KMS-11 (cell line): ENCODE measurements around the gene ANXA2R.
"Not testable (repeated sequence)": the region's sequence is repeated elsewhere in the genome, so short reads cannot be mapped to it uniquely, and the experiment has no call there.

Experiments used
- H2AFZ ChIP-seq: fragments of 200-600 bp; sonication (generic); 2 replicates; pipeline ENCODE4 v1.6.1; 2016; ENCODE audit warnings: antibody characterized with exemption, mixed run types, low read depth
- H3K27ac ChIP-seq: fragments of 200-600 bp; sonication (generic); 2 replicates; pipeline ENCODE4 v1.6.1; 2016; ENCODE audit warnings: mild to moderate bottlenecking, mixed run types
- H3K27me3 ChIP-seq: fragments of 200-600 bp; sonication (generic); 2 replicates; pipeline ENCODE4 v1.6.1; 2017; ENCODE audit warnings: mild to moderate bottlenecking, low read depth, mixed run types, moderate library complexity; ENCODE audit not compliant: insufficient read depth
- H3K36me3 ChIP-seq: fragments of 200-600 bp; sonication (generic); 2 replicates; pipeline ENCODE4 v1.6.1; 2017; ENCODE audit warnings: mild to moderate bottlenecking, mixed run types; ENCODE audit not compliant: insufficient read depth
- H3K4me1 ChIP-seq: fragments of 200-600 bp; sonication (generic); 2 replicates; pipeline ENCODE4 v1.6.1; 2016; ENCODE audit warnings: mild to moderate bottlenecking, low read depth, mixed run types; ENCODE audit not compliant: poor library complexity, severe bottlenecking
- H3K4me2 ChIP-seq: fragments of 200-600 bp; sonication (generic); 2 replicates; pipeline ENCODE4 v1.7.0; 2016; ENCODE audit warnings: mild to moderate bottlenecking, mixed run types
- H3K4me3 ChIP-seq: fragments of 200-600 bp; sonication (generic); IDR thresholded peaks from 2 replicates; pipeline ENCODE4 v1.6.1; 2017; ENCODE audit warnings: low read depth, low read length, mixed read lengths; ENCODE audit not compliant: insufficient read depth
- H3K79me2 ChIP-seq: fragments of 200-600 bp; sonication (generic); 2 replicates; pipeline ENCODE4 v1.6.1; 2016; ENCODE audit warnings: low read depth, mixed run types; ENCODE audit not compliant: insufficient read depth
- H3K9ac ChIP-seq: fragments of 200-600 bp; sonication (generic); 2 replicates; pipeline ENCODE4 v1.6.1; 2016; ENCODE audit warnings: mild to moderate bottlenecking, mixed run types
- H4K20me1 ChIP-seq: fragments of 200-600 bp; sonication (generic); 2 replicates; pipeline ENCODE4 v1.6.1; 2016; ENCODE audit warnings: mild to moderate bottlenecking, mixed run types; ENCODE audit not compliant: insufficient read depth
- TF ChIP-seq, protein P1 (sequence below): fragments of 200-600 bp; sonication (generic); conservative IDR thresholded peaks from 2 replicates; pipeline ENCODE4 v1.6.1; 2017; ENCODE audit warnings: low read depth, mild to moderate bottlenecking, antibody characterized with exemption, low read length, moderate library complexity, mixed read lengths

ANXA2R gene

GRCh38 chr5:43073597-43074546 lies 33.8 kb upstream of the ANXA2R start:
- TF ChIP-seq, protein P1, sequence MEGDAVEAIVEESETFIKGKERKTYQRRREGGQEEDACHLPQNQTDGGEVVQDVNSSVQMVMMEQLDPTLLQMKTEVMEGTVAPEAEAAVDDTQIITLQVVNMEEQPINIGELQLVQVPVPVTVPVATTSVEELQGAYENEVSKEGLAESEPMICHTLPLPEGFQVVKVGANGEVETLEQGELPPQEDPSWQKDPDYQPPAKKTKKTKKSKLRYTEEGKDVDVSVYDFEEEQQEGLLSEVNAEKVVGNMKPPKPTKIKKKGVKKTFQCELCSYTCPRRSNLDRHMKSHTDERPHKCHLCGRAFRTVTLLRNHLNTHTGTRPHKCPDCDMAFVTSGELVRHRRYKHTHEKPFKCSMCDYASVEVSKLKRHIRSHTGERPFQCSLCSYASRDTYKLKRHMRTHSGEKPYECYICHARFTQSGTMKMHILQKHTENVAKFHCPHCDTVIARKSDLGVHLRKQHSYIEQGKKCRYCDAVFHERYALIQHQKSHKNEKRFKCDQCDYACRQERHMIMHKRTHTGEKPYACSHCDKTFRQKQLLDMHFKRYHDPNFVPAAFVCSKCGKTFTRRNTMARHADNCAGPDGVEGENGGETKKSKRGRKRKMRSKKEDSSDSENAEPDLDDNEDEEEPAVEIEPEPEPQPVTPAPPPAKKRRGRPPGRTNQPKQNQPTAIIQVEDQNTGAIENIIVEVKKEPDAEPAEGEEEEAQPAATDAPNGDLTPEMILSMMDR, result peak; percentile 82
- Histone ChIP-seq H3K9ac (no peak overlapping the region), H3K4me2 (no peak overlapping the region), H3K4me3 (no peak overlapping the region), H3K27me3 (no peaks in the 10 kb centered on the region), H3K27ac (no peak overlapping the region), H3K36me3 (no peaks in the 10 kb centered on the region), H4K20me1 (no peaks in the 10 kb centered on the region), H3K4me1 (peaks cover 8% of the 10 kb centered on the region), H2AFZ (peak overlapping the region; percentile 43; the same call in 1 of the 2 replicates), H3K79me2 (no peaks in the 10 kb centered on the region)

GRCh38 chr5:43069401-43069720 lies 29.2 kb upstream of the ANXA2R start:
- H3K4me2 ChIP-seq, H2AFZ ChIP-seq, H3K4me3 ChIP-seq, H3K27me3 ChIP-seq, H4K20me1 ChIP-seq, H3K79me2 ChIP-seq, H3K27ac ChIP-seq, H3K9ac ChIP-seq, H3K36me3 ChIP-seq: not testable (repeated sequence)
- H3K4me1 ChIP-seq, result peaks cover 23% of the 10 kb centered on the region

- no peak overlapping the region for H3K4me3 ChIP-seq
These were observed 27.9 kb upstream of the ANXA2R start for GRCh38 chr5:43068037-43068436.

GRCh38 chr5:43066799-43067741 lies 27.0 kb upstream of the ANXA2R start:
- no peaks in the 10 kb centered on the region for H3K79me2 ChIP-seq

More at GRCh38 chr5:43068037-43068436, 27.9 kb upstream of the ANXA2R start:
- TF ChIP-seq, protein P1, result no peak
- H4K20me1 ChIP-seq, result no peaks in the 10 kb centered on the region
- no peaks in the 10 kb centered on the region for H3K36me3 ChIP-seq
- no peaks in the 10 kb centered on the region for H3K79me2 ChIP-seq
- no peak overlapping the region for H2AFZ ChIP-seq
- no peaks in the 10 kb centered on the region for H3K27me3 ChIP-seq
- H3K4me1 ChIP-seq, result peaks cover 26% of the 10 kb centered on the region
- no peak overlapping the region for H3K9ac ChIP-seq
- peak overlapping the region; percentile 40 for H3K4me2 ChIP-seq
- no peak overlapping the region for H3K27ac ChIP-seq

More at GRCh38 chr5:43066799-43067741, 27.0 kb upstream of the ANXA2R start:
- TF ChIP-seq, protein P1, result no peak
- H4K20me1 ChIP-seq, result no peaks in the 10 kb centered on the region
- H3K4me2 ChIP-seq, result peak overlapping the region; percentile 40
- H3K9ac ChIP-seq, result peak overlapping the region; percentile 92
- H3K27me3 ChIP-seq, result no peaks in the 10 kb centered on the region
- peak overlapping the region; percentile 82 for H3K27ac ChIP-seq
- no peak overlapping the region for H3K4me3 ChIP-seq
- no peaks in the 10 kb centered on the region for H3K36me3 ChIP-seq
- peaks cover 29% of the 10 kb centered on the region for H3K4me1 ChIP-seq
- H2AFZ ChIP-seq, result peak overlapping the region; percentile 62
